ACC112 (cell line): Measurements from ENCODE around the gene MDK.

Experiments used
- H2AFZ ChIP-seq: fragments of 200-600 bp; sonication (generic); one replicate; pipeline ENCODE4 v1.6.0; 2017; ENCODE audit warnings: antibody characterized with exemption, low read length; ENCODE audit not compliant: unreplicated experiment
- H3K27ac ChIP-seq: fragments of 200-600 bp; sonication (generic); 2 replicates; pipeline ENCODE4 v1.5.1; 2014; ENCODE audit warnings: low read depth, mild to moderate bottlenecking, antibody characterized with exemption, low read length, moderate library complexity
- H3K27me3 ChIP-seq: fragments of 200-600 bp; sonication (generic); 2 replicates; pipeline ENCODE4 v1.6.1; 2014; ENCODE audit warnings: mild to moderate bottlenecking, antibody characterized with exemption, low read length, moderate library complexity, mixed read lengths; ENCODE audit not compliant: insufficient read depth
- H3K36me3 ChIP-seq: fragments of 200-600 bp; sonication (generic); 2 replicates; pipeline ENCODE4 v1.6.1; 2016; ENCODE audit warnings: mild to moderate bottlenecking, antibody characterized with exemption, low read length, moderate library complexity, mixed read lengths; ENCODE audit not compliant: insufficient read depth
- H3K4me1 ChIP-seq: fragments of 200-600 bp; sonication (generic); one replicate; pipeline ENCODE4 v1.6.1; 2016; ENCODE audit warnings: low read length, mixed read lengths; ENCODE audit not compliant: insufficient read depth, unreplicated experiment, control insufficient read depth
- H3K4me3 ChIP-seq: fragments of 200-600 bp; sonication (generic); 2 replicates; pipeline ENCODE4 v1.5.1; 2014; ENCODE audit warnings: mild to moderate bottlenecking, low read depth, low read length
- H3K79me2 ChIP-seq: fragments of 200-600 bp; sonication (generic); one replicate; pipeline ENCODE4 v1.6.0; 2016; ENCODE audit warnings: low read length; ENCODE audit not compliant: control insufficient read depth, unreplicated experiment, insufficient read depth

MDK gene

GRCh38 chr11:46410021-46410420, 28.6 kb downstream of the MDK start:
- Histone ChIP-seq H3K27ac (no peak overlapping the region), H3K27me3 (no peaks in the 10 kb centered on the region), H3K4me1 (no peaks in the 10 kb centered on the region), H3K79me2 (no peaks in the 10 kb centered on the region), H2AFZ (no peak overlapping the region), H3K36me3 (no peaks in the 10 kb centered on the region), H3K4me3 (no peak overlapping the region)

GRCh38 chr11:46413760-46414465, 32.4 kb downstream of the MDK start:
- H3K79me2 ChIP-seq = no peaks in the 10 kb centered on the region
- no peak overlapping the region for H3K27ac ChIP-seq
- H2AFZ ChIP-seq = no peak overlapping the region
- H3K27me3 ChIP-seq = no peaks in the 10 kb centered on the region
- H3K4me3 ChIP-seq = no peak overlapping the region
- no peaks in the 10 kb centered on the region for H3K4me1 ChIP-seq
- H3K36me3 ChIP-seq = peaks cover 6% of the 10 kb centered on the region; the same call in 1 of the 2 replicates

- H3K27ac ChIP-seq = no peak overlapping the region
- no peak overlapping the region for H3K4me3 ChIP-seq
- peaks cover 6% of the 10 kb centered on the region; the same call in 1 of the 2 replicates for H3K36me3 ChIP-seq
- no peaks in the 10 kb centered on the region for H3K79me2 ChIP-seq
- no peaks in the 10 kb centered on the region for H3K27me3 ChIP-seq
- H3K4me1 ChIP-seq = no peaks in the 10 kb centered on the region
- H2AFZ ChIP-seq = no peak overlapping the region
Measured at GRCh38 chr11:46414466-46414796, 33.0 kb downstream of the MDK start.

GRCh38 chr11:46414879-46415278, 33.4 kb downstream of the MDK start:
- Histone ChIP-seq H3K79me2 (no peaks in the 10 kb centered on the region), H3K27ac (no peak overlapping the region), H3K36me3 (peaks cover 6% of the 10 kb centered on the region; the same call in 1 of the 2 replicates), H3K4me1 (no peaks in the 10 kb centered on the region), H3K4me3 (no peak overlapping the region), H2AFZ (no peak overlapping the region), H3K27me3 (no peaks in the 10 kb centered on the region)

- Histone ChIP-seq H3K27me3 (no peaks in the 10 kb centered on the region), H3K36me3 (peaks cover 6% of the 10 kb centered on the region; the same call in 1 of the 2 replicates), H3K4me1 (no peaks in the 10 kb centered on the region), H3K27ac (no peak overlapping the region), H3K79me2 (no peaks in the 10 kb centered on the region), H2AFZ (no peak overlapping the region), H3K4me3 (no peak overlapping the region)
Measured at GRCh38 chr11:46417711-46418110, 36.2 kb downstream of the MDK start.

- Histone ChIP-seq H2AFZ (no peak overlapping the region), H3K27me3 (no peaks in the 10 kb centered on the region), H3K79me2 (no peaks in the 10 kb centered on the region), H3K4me3 (no peak overlapping the region), H3K36me3 (peaks cover 6% of the 10 kb centered on the region; the same call in 1 of the 2 replicates), H3K27ac (no peak overlapping the region), H3K4me1 (no peaks in the 10 kb centered on the region)
Measured at GRCh38 chr11:46418751-46419150, 37.3 kb downstream of the MDK start.

- Histone ChIP-seq H2AFZ (no peak overlapping the region), H3K27me3 (no peaks in the 10 kb centered on the region), H3K36me3 (peaks cover 6% of the 10 kb centered on the region; the same call in 1 of the 2 replicates), H3K79me2 (no peaks in the 10 kb centered on the region), H3K27ac (no peak overlapping the region), H3K4me1 (no peaks in the 10 kb centered on the region), H3K4me3 (no peak overlapping the region)
Measured at GRCh38 chr11:46420513-46420912, 39.0 kb downstream of the MDK start.

GRCh38 chr11:46421257-46421880, 39.9 kb downstream of the MDK start:
- no peak overlapping the region for H3K27ac ChIP-seq

GRCh38 chr11:46422588-46422987, 41.1 kb downstream of the MDK start:
- no peaks in the 10 kb centered on the region for H3K27me3 ChIP-seq
- H3K4me1 ChIP-seq = no peaks in the 10 kb centered on the region
- no peaks in the 10 kb centered on the region for H3K79me2 ChIP-seq
- H3K4me3 ChIP-seq = no peak overlapping the region
- H2AFZ ChIP-seq = no peak overlapping the region
- no peak overlapping the region for H3K27ac ChIP-seq
- H3K36me3 ChIP-seq = peaks cover 3% of the 10 kb centered on the region; the same call in 1 of the 2 replicates

More at GRCh38 chr11:46421257-46421880, 39.9 kb downstream of the MDK start:
- Histone ChIP-seq H3K79me2 (no peaks in the 10 kb centered on the region), H3K36me3 (peaks cover 6% of the 10 kb centered on the region; the same call in 1 of the 2 replicates), H3K4me1 (no peaks in the 10 kb centered on the region), H3K27me3 (no peaks in the 10 kb centered on the region), H3K4me3 (no peak overlapping the region), H2AFZ (no peak overlapping the region)

GRCh38 chr11:46426233-46426991, 44.9 kb downstream of the MDK start:
- Histone ChIP-seq H3K27ac (no peak overlapping the region), H3K4me1 (no peaks in the 10 kb centered on the region), H2AFZ (no peak overlapping the region), H3K27me3 (no peaks in the 10 kb centered on the region), H3K79me2 (no peaks in the 10 kb centered on the region), H3K36me3 (no peaks in the 10 kb centered on the region), H3K4me3 (no peak overlapping the region)
